ENCODE data around the gene TIMM21.

Gene TIMM21

GRCh38 chr18:74115046-74115445 lies 33.3 kb upstream of the TIMM21 start:
- H3K4me3 ChIP-seq (ENCODE audit: low read depth, low read length), result no peak overlapping the region
- no peak for TF ChIP-seq CTCF (IDR thresholded peaks at IDR 0.05; ENCODE audit: low read depth, low read length)
- in situ Hi-C loops (cut with HindIII; ENCODE audit: low sequenced_read_pairs), result no loop called here
- peak; percentile 67 for DNase-seq (ENCODE audit: low read depth, low spot score)

GRCh38 chr18:74116633-74117554 lies 31.4 kb upstream of the TIMM21 start:
- DNase-seq (ENCODE audit: low read depth, low spot score), result peak; percentile 75
- in situ Hi-C loops (cut with HindIII; ENCODE audit: low sequenced_read_pairs), result no loop called here
- H3K4me3 ChIP-seq (ENCODE audit: low read depth, low read length), result no peak overlapping the region
- TF ChIP-seq CTCF (IDR thresholded peaks at IDR 0.05; ENCODE audit: low read depth, low read length), result peak; percentile 77

- no peak for TF ChIP-seq CTCF (IDR thresholded peaks at IDR 0.05; ENCODE audit: low read depth, low read length)
- in situ Hi-C loops (cut with HindIII; ENCODE audit: low sequenced_read_pairs), result no loop called here
Observed at GRCh38 chr18:74123200-74123599, 25.1 kb upstream of the TIMM21 start.

GRCh38 chr18:74124642-74125041 lies 23.7 kb upstream of the TIMM21 start:
- in situ Hi-C loops (cut with HindIII; ENCODE audit: low sequenced_read_pairs), result no loop called here
- no peak for TF ChIP-seq CTCF (IDR thresholded peaks at IDR 0.05; ENCODE audit: low read depth, low read length)
- no peak overlapping the region for H3K4me3 ChIP-seq (ENCODE audit: low read depth, low read length)
- DNase-seq (ENCODE audit: low read depth, low spot score), result no peak

More at GRCh38 chr18:74123200-74123599, 25.1 kb upstream of the TIMM21 start:
- DNase-seq (ENCODE audit: low read depth, low spot score), result no peak
- H3K4me3 ChIP-seq (ENCODE audit: low read depth, low read length), result no peak overlapping the region

GRCh38 chr18:74126684-74127655 lies 21.4 kb upstream of the TIMM21 start:
- DNase-seq (ENCODE audit: low read depth, low spot score), result no peak
- no peak for TF ChIP-seq CTCF (IDR thresholded peaks at IDR 0.05; ENCODE audit: low read depth, low read length)
- no peak overlapping the region for H3K4me3 ChIP-seq (ENCODE audit: low read depth, low read length)
- in situ Hi-C loops (cut with HindIII; ENCODE audit: low sequenced_read_pairs), result no loop called here

- DNase-seq (ENCODE audit: low read depth, low spot score), result no peak
- in situ Hi-C loops (cut with HindIII; ENCODE audit: low sequenced_read_pairs), result no loop called here
- no peak for TF ChIP-seq CTCF (IDR thresholded peaks at IDR 0.05; ENCODE audit: low read depth, low read length)
- no peak overlapping the region for H3K4me3 ChIP-seq (ENCODE audit: low read depth, low read length)
Observed at GRCh38 chr18:74128159-74128558, 20.2 kb upstream of the TIMM21 start.

Measured in astrocyte of the spinal cord (primary cell).